Endothelial cell of umbilical vein (primary cell): Measurements from ENCODE around the gene IL18. TPM values are rescaled to one million over a fixed set of nuclear protein-coding genes. Genes with fewer than 3 reads are reported as not detected.

Experiments
- BruUV-seq: library from RNA; stranded (reverse); fragments of 400-500 nt; replicated peaks from 2 replicates; lab custom pipeline; 2021; lab: Mats Ljungman, UMichigan
- CTCF ChIA-PET: fragments of 300-600, 350-600 bp; sonication (Branson Sonifier 250); formaldehyde crosslinking; loops from one replicate; lab custom pipeline; 2021; ENCODE audit warnings: antibody characterized with exemption, inconsistent platforms; lab: Charles Lee
- POLR2A ChIA-PET: fragments of 300-600, 350-600 bp; sonication (Branson Sonifier 250); formaldehyde crosslinking; loops from one replicate; lab custom pipeline; 2021; ENCODE audit warnings: antibody characterized with exemption, inconsistent platforms; lab: Charles Lee
- DNase-seq: peaks from one replicate; pipeline ENCODE4 v3.0.0-alpha.2; 2011; ENCODE audit warnings: low read depth, low spot score
- FAIRE-seq: peaks from 2 replicates; lab custom pipeline; 2011; peaks lifted over from hg19 to GRCh38; lab: Jason Lieb, UNC
- H2AFZ ChIP-seq: 2 replicates; pipeline ENCODE4 v1.6.0; 2012; ENCODE audit warnings: low read depth, low read length, control low read depth, inconsistent platforms
- H3K27ac ChIP-seq: 2 replicates; pipeline ENCODE4 v1.5.1; 2011; ENCODE audit warnings: low read depth, mild to moderate bottlenecking, control low read depth, low read length, moderate library complexity; ENCODE audit not compliant: insufficient read depth
- H3K27me3 ChIP-seq, 2 experiments: 2 replicates each; pipeline versions ENCODE4 v1.6.0 to v1.6.1; 2011; ENCODE audit warnings: low read length in 2 of 2, mixed read lengths in 1 of 2; ENCODE audit not compliant: control insufficient read depth in 2 of 2, insufficient read depth in 2 of 2
- H3K36me3 ChIP-seq, 2 experiments: 2 replicates in 1 of 2; 3 replicates in 1 of 2; pipeline ENCODE4 v1.5.1; 2011; ENCODE audit warnings: low read length in 2 of 2, mild to moderate bottlenecking in 1 of 2, moderate library complexity in 1 of 2; ENCODE audit not compliant: control insufficient read depth in 2 of 2, insufficient read depth in 2 of 2; ENCODE audit errors: extremely low read depth in 1 of 2
- H3K4me1 ChIP-seq: 3 replicates; pipeline ENCODE4 v1.5.1; 2011; ENCODE audit warnings: mild to moderate bottlenecking, low read length; ENCODE audit not compliant: control insufficient read depth, insufficient read depth; ENCODE audit errors: extremely low read depth
- H3K4me2 ChIP-seq: 2 replicates; pipeline ENCODE4 v1.6.1; 2011; ENCODE audit warnings: low read length, control low read depth, mixed read lengths; ENCODE audit not compliant: insufficient read depth
- H3K4me3 ChIP-seq, 3 experiments: fragments of 200-600 bp in 1 of 3; sonication (generic), shearing (Covaris generic) in 1 of 3; replicated peaks in 1 of 3; 2 replicates each; pipeline ENCODE4 v1.5.1; 2011 to 2016; ENCODE audit warnings: control low read depth in 3 of 3, low read length in 3 of 3, mild to moderate bottlenecking in 2 of 3, inconsistent platforms in 1 of 3, low read depth in 1 of 3, moderate library complexity in 1 of 3; ENCODE audit not compliant: insufficient read depth in 1 of 3
- H3K79me2 ChIP-seq: 2 replicates; pipeline ENCODE4 v1.6.0; 2012; ENCODE audit warnings: low read length, inconsistent platforms; ENCODE audit not compliant: control insufficient read depth, insufficient read depth
- H3K9ac ChIP-seq: replicated peaks from 2 replicates; pipeline ENCODE3; 2011; ENCODE audit warnings: low read length, control low read depth; ENCODE audit not compliant: insufficient read depth; ENCODE audit errors: extremely low read depth
- H3K9me1 ChIP-seq: replicated peaks from 3 replicates; pipeline ENCODE4 v1.6.0; 2011; ENCODE audit warnings: mild to moderate bottlenecking, low read length; ENCODE audit not compliant: control insufficient read depth, insufficient read depth; ENCODE audit errors: extremely low read depth
- H3K9me3 ChIP-seq: replicated peaks from 2 replicates; pipeline ENCODE4 v1.5.1; 2012; ENCODE audit warnings: low read length, inconsistent platforms; ENCODE audit not compliant: control insufficient read depth, insufficient read depth
- H4K20me1 ChIP-seq: replicated peaks from 2 replicates; pipeline ENCODE3; 2011; ENCODE audit warnings: mild to moderate bottlenecking, low read length; ENCODE audit not compliant: control insufficient read depth, insufficient read depth; ENCODE audit errors: extremely low read depth
- CTCF ChIP-seq, 2 donors: IDR thresholded peaks; 1 replicate in 1 of 2; 2 replicates in 1 of 2; pipeline ENCODE4 v1.5.1; 2011; ENCODE audit warnings: low read length in 2 of 2, mild to moderate bottlenecking in 2 of 2, moderate library complexity in 2 of 2, control low read depth in 1 of 2, inconsistent platforms in 1 of 2, low read depth in 1 of 2; ENCODE audit not compliant: insufficient read depth in 1 of 2; ENCODE audit errors: extremely low read depth in 1 of 2
- EZH2 ChIP-seq: IDR thresholded peaks from 2 replicates; pipeline ENCODE4 v1.6.1; 2012; ENCODE audit warnings: borderline replicate concordance, low read depth, mild to moderate bottlenecking, moderate library complexity, low read length, inconsistent platforms; ENCODE audit not compliant: severe bottlenecking
- FOS ChIP-seq: IDR thresholded peaks from 2 replicates; pipeline ENCODE4 v1.6.1; 2011; ENCODE audit warnings: mild to moderate bottlenecking, low read length, moderate library complexity, borderline replicate concordance; ENCODE audit not compliant: insufficient read depth
- GATA2 ChIP-seq: IDR thresholded peaks from 2 replicates; pipeline ENCODE4 v1.7.0; 2011; ENCODE audit warnings: low read depth, mild to moderate bottlenecking, moderate library complexity, mixed read lengths, low read length; ENCODE audit not compliant: insufficient read length, insufficient read depth
- JUN ChIP-seq: IDR thresholded peaks from 2 replicates; pipeline ENCODE4 v1.6.1; 2011; ENCODE audit warnings: borderline replicate concordance, low read depth; ENCODE audit not compliant: insufficient read length, insufficient read depth
- MYC ChIP-seq: IDR thresholded peaks from one replicate; pipeline ENCODE4 v1.6.1; 2011; ENCODE audit warnings: mild to moderate bottlenecking, low read depth, low read length
- POLR2A ChIP-seq: IDR thresholded peaks from 2 replicates; pipeline ENCODE4 v1.6.1; 2012; ENCODE audit warnings: low read depth, mild to moderate bottlenecking, control low read depth, low read length
- POLR2AphosphoS5 ChIP-seq: IDR thresholded peaks from 2 replicates; pipeline ENCODE4 v1.6.1; 2012; ENCODE audit warnings: low read depth, mild to moderate bottlenecking, control low read depth, low read length, moderate library complexity; ENCODE audit not compliant: insufficient read depth
- dilution Hi-C: fragments of 300-500 bp; cut with MboI; formaldehyde crosslinking; loops from one replicate; pipeline ENCODE4 v1.15.0; 2019; ENCODE audit warnings: low sequenced_read_pairs; ENCODE audit not compliant: extremely low pct_ligation_motif_present
- intact Hi-C: fragments of 100-400 bp; cut with micrococcal nuclease; formaldehyde crosslinking; loops from one replicate; pipeline ENCODE4 v1.10.0; 2022
- polyA plus RNA-seq, 4 experiments: library from polyadenylated mRNA; depleted of rRNA in 3 of 4; stranded (reverse) in 3 of 4; unstranded in 1 of 4; fragments of >200 nt; gene quantifications; 2 replicates each; pipeline versions ENCODE4 v1.2.1 to v1.2.3, GENCODE V29; 2011 to 2012; ENCODE audit warnings: missing spikeins in 1 of 4
- total RNA-seq: library from RNA; stranded (reverse); gene quantifications from 2 replicates; pipeline ENCODE4 v1.2.3, GENCODE V29; 2021
- TF ChIP-seq, protein P1 (sequence below): IDR thresholded peaks from 2 replicates; pipeline ENCODE4 v1.6.1; 2011; ENCODE audit not compliant: insufficient read depth, insufficient read length

Gene IL18
- total and polyA plus RNA-seq, 2 donors (not counting 3 experiments of a cell fraction or from before 2014, with no cell fraction given) = 0.73 to 1.5 TPM

GRCh38 chr11:112178428-112178827 lies 14.5 kb upstream of the IL18 start:
- no peak overlapping the region for H3K4me3 ChIP-seq
- BruUV-seq = no TSS peak
- intact Hi-C loops (loop anchor here (5.0 kb wide), 1 partner anchor 251 kb away; no protein-coding TSS in a partner anchor), dilution Hi-C loops (no loop called here)
- H3K9ac ChIP-seq = no peak overlapping the region
- no peaks in the 10 kb centered on the region for H3K9me3 ChIP-seq
- POLR2A ChIA-PET = interaction anchor here (0.6 kb wide), 1 partner anchor 70 kb away, joined by 8 read pairs; no protein-coding TSS in a partner anchor
- no peak for TF ChIP-seq CTCF (IDR thresholded peaks at IDR 0.05; ENCODE audit: extremely low read depth in 1 of 2, insufficient read depth in 1 of 2, low read depth in 1 of 2, low read length in 2 of 2)
- TF ChIP-seq FOS = no peak
- no peak for TF ChIP-seq POLR2A
- TF ChIP-seq, protein P1, sequence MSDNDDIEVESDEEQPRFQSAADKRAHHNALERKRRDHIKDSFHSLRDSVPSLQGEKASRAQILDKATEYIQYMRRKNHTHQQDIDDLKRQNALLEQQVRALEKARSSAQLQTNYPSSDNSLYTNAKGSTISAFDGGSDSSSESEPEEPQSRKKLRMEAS = no peak
- TF ChIP-seq JUN = no peak
- no peak for TF ChIP-seq GATA2
- no peak for TF ChIP-seq EZH2
- no peak for TF ChIP-seq POLR2AphosphoS5
- TF ChIP-seq MYC = no peak
- CTCF ChIA-PET = interaction anchor here (4.0 kb wide), 1 partner anchor 64 kb away, joined by 150 read pairs; no protein-coding TSS in a partner anchor
- H2AFZ ChIP-seq = no peak overlapping the region
- peaks cover 4 to 6% of the 10 kb centered on the region in 2 experiments for H3K27me3 ChIP-seq
- H4K20me1 ChIP-seq = no peaks in the 10 kb centered on the region
- DNase-seq (no peak), FAIRE-seq (no peak)
- no peak overlapping the region for H3K4me2 ChIP-seq
- no peaks in the 10 kb centered on the region for H3K9me1 ChIP-seq
- peaks cover 7% of the 10 kb centered on the region for H3K4me1 ChIP-seq
- H3K79me2 ChIP-seq = no peaks in the 10 kb centered on the region
- no peaks in the 10 kb centered on the region for H3K36me3 ChIP-seq
- no peak overlapping the region for H3K27ac ChIP-seq
